SU-DHL-6 (cell line): ENCODE results near the gene NFIA.

Experiments used
- H2AFZ ChIP-seq: fragments of 200-600 bp; sonication (generic); 2 replicates; pipeline ENCODE4 v1.6.1; 2014; ENCODE audit warnings: low read depth, mild to moderate bottlenecking, moderate library complexity, mixed read lengths, antibody characterized with exemption, low read length; ENCODE audit not compliant: severe bottlenecking
- H3F3A ChIP-seq: fragments of 200-600 bp; shearing (Covaris generic); 2 replicates; pipeline ENCODE4 v1.6.0; 2016; ENCODE audit warnings: antibody characterized with exemption, mild to moderate bottlenecking; ENCODE audit not compliant: insufficient read depth
- H3K27ac ChIP-seq: fragments of 200-600 bp; sonication (generic); 2 replicates; pipeline ENCODE4 v1.5.1; 2016; ENCODE audit warnings: low read depth, mild to moderate bottlenecking, low read length, moderate library complexity, mixed read lengths
- H3K27me3 ChIP-seq: fragments of 200-600 bp; sonication (generic), shearing (Covaris generic); 2 replicates; pipeline ENCODE4 v1.6.0; 2014; ENCODE audit warnings: mild to moderate bottlenecking, low read length
- H3K36me3 ChIP-seq: fragments of 200-600 bp; sonication (generic); 2 replicates; pipeline ENCODE4 v1.6.1; 2014; ENCODE audit warnings: mild to moderate bottlenecking, low read length, mixed read lengths
- H3K4me2 ChIP-seq: fragments of 300-600, 200-600 bp; shearing (Covaris generic), sonication (generic); 2 replicates; pipeline ENCODE4 v1.6.0; 2014; ENCODE audit warnings: low read length, low read depth, mild to moderate bottlenecking; ENCODE audit not compliant: poor library complexity, severe bottlenecking
- H3K4me3 ChIP-seq: fragments of 200-600 bp; sonication (generic); 2 replicates; pipeline ENCODE4 v1.5.1; 2014; ENCODE audit warnings: antibody characterized with exemption, low read length, mild to moderate bottlenecking, mixed read lengths; ENCODE audit not compliant: insufficient read depth, poor library complexity, severe bottlenecking
- H3K79me2 ChIP-seq: fragments of 200-600 bp; sonication (generic); 2 replicates; pipeline ENCODE4 v1.6.1; 2014; ENCODE audit warnings: mild to moderate bottlenecking, low read length, moderate library complexity; ENCODE audit not compliant: insufficient read depth
- H3K9ac ChIP-seq: fragments of 200-600 bp; sonication (generic); 2 replicates; pipeline ENCODE4 v1.7.0; 2014; ENCODE audit warnings: mild to moderate bottlenecking, low read length
- H3K9me2 ChIP-seq: fragments of 200-600 bp; sonication (generic); replicated peaks from 2 replicates; pipeline ENCODE4 v1.6.1; 2014; ENCODE audit warnings: low read length; ENCODE audit not compliant: insufficient read depth
- H3K9me3 ChIP-seq: fragments of 200-600 bp; sonication (generic); 2 replicates; pipeline ENCODE4 v1.6.1; 2014; ENCODE audit warnings: low read length, mixed read lengths; ENCODE audit not compliant: insufficient read depth
- H4K20me1 ChIP-seq: fragments of 200-600 bp; sonication (generic); 2 replicates; pipeline ENCODE4 v1.6.1; 2014; ENCODE audit warnings: low read depth, mild to moderate bottlenecking, antibody characterized with exemption, low read length, moderate library complexity, mixed read lengths
- EZH2phosphoT487 ChIP-seq: fragments of 200-600 bp; sonication (generic), shearing (Covaris generic); conservative IDR thresholded peaks from 2 replicates; pipeline ENCODE4 v1.6.1; 2018; ENCODE audit warnings: mild to moderate bottlenecking, antibody characterized with exemption, low read length, moderate library complexity, mixed read lengths
- TF ChIP-seq, protein P1 (sequence below): fragments of 200-600 bp; sonication (generic); IDR thresholded peaks from one replicate; pipeline ENCODE4 v1.5.1; 2017; ENCODE audit warnings: antibody characterized with exemption, mild to moderate bottlenecking, low read length, moderate library complexity; ENCODE audit not compliant: insufficient read depth, poor library complexity, severe bottlenecking

Gene NFIA

DNA sequence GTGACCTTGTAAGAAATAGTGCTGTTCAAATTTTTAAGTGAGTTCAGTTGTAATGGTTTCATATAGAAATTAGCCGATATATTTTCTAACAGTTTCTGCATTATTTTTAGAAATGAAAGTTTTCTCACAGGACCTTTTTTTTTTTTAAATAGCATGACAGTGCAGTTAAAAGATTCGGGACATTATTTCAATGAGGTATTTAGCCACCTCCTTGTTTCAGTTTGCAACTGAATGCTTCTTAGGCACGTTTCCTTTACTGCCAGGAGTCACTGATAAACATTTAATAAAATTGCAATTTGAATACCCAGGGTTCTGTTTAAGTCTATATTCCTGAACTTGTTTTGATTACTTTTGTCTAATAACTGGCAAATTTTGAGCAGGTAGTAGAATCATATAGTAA, 337.9 kb downstream of the NFIA start:
- Histone ChIP-seq H3F3A (no peaks in the 10 kb centered on the region), H3K27ac (no peak overlapping the region), H3K9ac (no peak overlapping the region), H3K9me3 (no peaks in the 10 kb centered on the region), H2AFZ (no peak overlapping the region), H3K36me3 (no peaks in the 10 kb centered on the region), H4K20me1 (no peaks in the 10 kb centered on the region), H3K79me2 (no peaks in the 10 kb centered on the region), H3K4me3 (no peak overlapping the region), H3K4me2 (no peak overlapping the region), H3K9me2 (no peaks in the 10 kb centered on the region), H3K27me3 (no peaks in the 10 kb centered on the region)
- no peak for TF ChIP-seq EZH2phosphoT487
- TF ChIP-seq, protein P1, sequence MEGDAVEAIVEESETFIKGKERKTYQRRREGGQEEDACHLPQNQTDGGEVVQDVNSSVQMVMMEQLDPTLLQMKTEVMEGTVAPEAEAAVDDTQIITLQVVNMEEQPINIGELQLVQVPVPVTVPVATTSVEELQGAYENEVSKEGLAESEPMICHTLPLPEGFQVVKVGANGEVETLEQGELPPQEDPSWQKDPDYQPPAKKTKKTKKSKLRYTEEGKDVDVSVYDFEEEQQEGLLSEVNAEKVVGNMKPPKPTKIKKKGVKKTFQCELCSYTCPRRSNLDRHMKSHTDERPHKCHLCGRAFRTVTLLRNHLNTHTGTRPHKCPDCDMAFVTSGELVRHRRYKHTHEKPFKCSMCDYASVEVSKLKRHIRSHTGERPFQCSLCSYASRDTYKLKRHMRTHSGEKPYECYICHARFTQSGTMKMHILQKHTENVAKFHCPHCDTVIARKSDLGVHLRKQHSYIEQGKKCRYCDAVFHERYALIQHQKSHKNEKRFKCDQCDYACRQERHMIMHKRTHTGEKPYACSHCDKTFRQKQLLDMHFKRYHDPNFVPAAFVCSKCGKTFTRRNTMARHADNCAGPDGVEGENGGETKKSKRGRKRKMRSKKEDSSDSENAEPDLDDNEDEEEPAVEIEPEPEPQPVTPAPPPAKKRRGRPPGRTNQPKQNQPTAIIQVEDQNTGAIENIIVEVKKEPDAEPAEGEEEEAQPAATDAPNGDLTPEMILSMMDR: no peak

DNA sequence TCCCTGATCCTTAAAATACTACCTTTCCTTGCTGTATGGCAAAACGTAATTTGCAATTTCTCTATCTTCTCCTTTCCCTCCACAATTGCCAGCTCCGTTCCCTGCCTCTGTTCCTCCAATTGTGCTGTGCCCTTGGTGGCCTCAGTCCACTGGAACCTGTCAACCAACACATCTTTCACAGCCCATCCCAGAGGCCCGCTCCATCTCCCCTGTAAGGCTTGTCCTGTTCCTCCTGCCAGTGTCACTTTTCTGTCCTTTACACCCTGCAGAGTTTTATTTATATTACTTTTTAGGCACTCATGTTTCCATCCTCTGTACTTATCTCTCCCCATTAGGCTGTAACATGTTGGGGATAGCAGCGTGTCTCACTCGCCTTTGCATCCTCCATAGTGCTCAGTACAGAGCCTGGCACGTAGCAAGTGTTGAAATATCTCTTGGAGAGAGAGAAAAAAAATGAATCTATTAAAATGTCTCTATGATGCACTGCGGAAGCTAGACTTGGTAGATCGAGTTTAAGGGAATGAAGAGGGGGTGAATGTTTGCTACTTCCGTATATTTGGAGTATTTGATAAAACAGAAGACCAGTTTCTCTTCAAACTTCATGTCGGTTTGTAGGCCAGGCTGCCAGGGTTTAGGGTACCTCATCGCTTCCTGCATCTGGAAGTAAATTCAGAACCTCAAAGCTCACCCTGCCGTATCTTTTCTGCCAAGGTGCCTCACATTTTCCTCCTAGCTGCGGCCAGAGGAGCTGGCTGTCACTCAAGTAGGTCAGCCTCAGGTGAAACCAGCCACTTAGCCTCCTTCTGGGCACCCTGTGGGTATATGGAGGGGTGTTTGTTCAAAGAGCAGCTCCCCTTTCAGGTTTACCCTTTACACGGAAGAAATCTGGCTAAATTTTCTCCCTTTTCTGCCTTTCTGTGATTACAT, 338.8 kb downstream of the NFIA start:
- Histone ChIP-seq H3K36me3 (no peaks in the 10 kb centered on the region), H3K9me2 (no peaks in the 10 kb centered on the region), H3K4me2 (no peak overlapping the region), H3K4me3 (no peak overlapping the region), H2AFZ (no peak overlapping the region), H3K27me3 (no peaks in the 10 kb centered on the region), H3K9ac (no peak overlapping the region), H3K27ac (no peak overlapping the region), H4K20me1 (no peaks in the 10 kb centered on the region), H3K79me2 (no peaks in the 10 kb centered on the region), H3F3A (no peaks in the 10 kb centered on the region), H3K9me3 (no peaks in the 10 kb centered on the region)
- no peak for TF ChIP-seq EZH2phosphoT487
- TF ChIP-seq, protein P1: no peak

DNA sequence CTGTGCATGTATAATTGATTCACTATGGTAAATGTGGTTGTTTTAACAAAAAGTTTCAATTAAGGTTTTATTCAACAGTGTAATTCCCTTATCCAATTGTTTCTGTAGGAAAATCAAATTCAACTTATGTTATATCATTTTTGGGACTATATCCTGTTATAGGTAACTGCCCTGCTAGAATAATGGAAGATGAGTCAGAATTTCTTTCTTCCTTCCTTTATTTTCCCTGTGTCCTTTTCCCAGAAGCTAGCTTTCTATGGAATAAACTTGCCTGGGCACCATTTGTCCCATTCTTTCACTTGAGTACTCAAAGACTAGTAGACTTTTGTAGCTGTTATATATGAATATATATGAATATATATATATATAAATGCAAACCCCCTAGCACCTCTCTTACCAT, 341.3 kb downstream of the NFIA start:
- Histone ChIP-seq H3K79me2 (no peaks in the 10 kb centered on the region), H3K9me2 (no peaks in the 10 kb centered on the region), H3K4me2 (no peak overlapping the region), H3K9ac (no peak overlapping the region), H3K27ac (no peak overlapping the region), H3K27me3 (no peaks in the 10 kb centered on the region), H4K20me1 (no peaks in the 10 kb centered on the region), H3K4me3 (no peak overlapping the region), H3K9me3 (no peaks in the 10 kb centered on the region), H3F3A (no peaks in the 10 kb centered on the region), H2AFZ (no peak overlapping the region), H3K36me3 (no peaks in the 10 kb centered on the region)
- TF ChIP-seq EZH2phosphoT487: no peak
- TF ChIP-seq, protein P1: no peak
